ENCODE data around the gene MOB2. TPM values are rescaled to one million over a fixed set of nuclear protein-coding genes. Genes with fewer than 3 reads are reported as not detected.
"Not testable (repeated sequence)": the region's sequence is repeated elsewhere in the genome, so short reads cannot be mapped to it uniquely, and the experiment has no call there.

Gene MOB2
- total RNA-seq, 2 donors from 2014 or later: 39.3 to 46.5 TPM

- intact Hi-C loops (cut with DNase I): loop anchor here (1.0 to 5.0 kb wide), 4 partner anchors 29 to 313 kb away; partner anchors contain the start of genes MOB2 and TOLLIP
- H3K9me3 ChIP-seq: no peaks in the 10 kb centered on the region
- H3K4me3 ChIP-seq: no peak overlapping the region
- H3K4me1 ChIP-seq (replicated peaks): peaks cover 16% of the 10 kb centered on the region
- peak; percentile 72 for DNase-seq (ENCODE audit: low spot score)
- peak overlapping the region in 1 of 2 donors; percentile 13 for H3K27ac ChIP-seq
- 21% methylated on average over 35 of the region's 36 CpGs for WGBS
- H3K27me3 ChIP-seq (replicated peaks; ENCODE audit: insufficient read depth): no peaks in the 10 kb centered on the region
- TF ChIP-seq POLR2AphosphoS5 (IDR thresholded peaks at IDR 0.05) (peak; percentile 49), POLR2A (IDR thresholded peaks at IDR 0.05) (no peak), CTCF (IDR thresholded peaks at IDR 0.05) (peak; percentile 89 to 97 (median 96))
- no peaks in the 10 kb centered on the region for H3K36me3 ChIP-seq
Observed at GRCh38 chr11:1515082-1516060, 28.8 kb upstream of the MOB2 start.

GRCh38 chr11:1514336-1515061 lies 27.9 kb upstream of the MOB2 start:
- Histone ChIP-seq H3K27ac (peak overlapping the region in 1 of 2 donors; percentile 13), H3K36me3 (no peaks in the 10 kb centered on the region), H3K4me3 (no peak overlapping the region), H3K4me1 (replicated peaks) (peaks cover 16% of the 10 kb centered on the region), H3K27me3 (replicated peaks; ENCODE audit: insufficient read depth) (no peaks in the 10 kb centered on the region), H3K9me3 (no peaks in the 10 kb centered on the region)
- intact Hi-C loops (cut with DNase I): loop anchor here (1.0 to 5.0 kb wide), 4 partner anchors 28 to 312 kb away; partner anchors contain the start of genes MOB2 and TOLLIP
- TF ChIP-seq POLR2A (IDR thresholded peaks at IDR 0.05): no peak
- TF ChIP-seq CTCF (IDR thresholded peaks at IDR 0.05): no peak
- TF ChIP-seq POLR2AphosphoS5 (IDR thresholded peaks at IDR 0.05): no peak
- no peak for DNase-seq (ENCODE audit: low spot score)
- 71% methylated on average over 31 of the region's 31 CpGs for WGBS

- Histone ChIP-seq H3K27ac (no peak overlapping the region), H3K36me3 (no peaks in the 10 kb centered on the region), H3K9me3 (no peaks in the 10 kb centered on the region), H3K27me3 (replicated peaks; ENCODE audit: insufficient read depth) (no peaks in the 10 kb centered on the region), H3K4me1 (replicated peaks) (peaks cover 16% of the 10 kb centered on the region), H3K4me3 (no peak overlapping the region)
- WGBS: 76% methylated on average over 23 of the region's 23 CpGs
- DNase-seq (ENCODE audit: low spot score): no peak
- intact Hi-C loops (cut with DNase I): loop anchor here (2.0 kb wide), 2 partner anchors 27 to 311 kb away; partner anchors contain the start of gene MOB2
- TF ChIP-seq POLR2A (IDR thresholded peaks at IDR 0.05): no peak
Observed at GRCh38 chr11:1513326-1514296, 27.0 kb upstream of the MOB2 start.

GRCh38 chr11:1512531-1513258 lies 26.1 kb upstream of the MOB2 start:
- H3K4me1 ChIP-seq (replicated peaks): peaks cover 19% of the 10 kb centered on the region
- H3K27me3 ChIP-seq (replicated peaks; ENCODE audit: insufficient read depth); intact Hi-C loops (cut with DNase I); H3K9me3 ChIP-seq; DNase-seq (ENCODE audit: low spot score); H3K4me3 ChIP-seq; H3K36me3 ChIP-seq; H3K27ac ChIP-seq: not testable (repeated sequence)
- 67% methylated on average over 7 of the region's 9 CpGs for WGBS

GRCh38 chr11:1511937-1512496 lies 25.4 kb upstream of the MOB2 start:
- intact Hi-C loops (cut with DNase I): no loop called here
- WGBS: 83% methylated on average over 12 of the region's 12 CpGs

More at GRCh38 chr11:1511937-1512496, 25.4 kb upstream of the MOB2 start:
- H3K4me3 ChIP-seq: no peak overlapping the region
- TF ChIP-seq POLR2AphosphoS5 (IDR thresholded peaks at IDR 0.05): no peak
- TF ChIP-seq POLR2A (IDR thresholded peaks at IDR 0.05): no peak
- no peak for TF ChIP-seq CTCF (IDR thresholded peaks at IDR 0.05)
- H3K27ac ChIP-seq: no peak overlapping the region
- H3K36me3 ChIP-seq: no peaks in the 10 kb centered on the region
- H3K27me3 ChIP-seq (replicated peaks; ENCODE audit: insufficient read depth): no peaks in the 10 kb centered on the region
- no peak for DNase-seq (ENCODE audit: low spot score)
- H3K4me1 ChIP-seq (replicated peaks): peaks cover 23% of the 10 kb centered on the region
- no peaks in the 10 kb centered on the region for H3K9me3 ChIP-seq

Measured in prostate gland (tissue), 2 donors.